HG03025 (cell line): ENCODE data around the gene C2orf49.
"Not testable (repeated sequence)": the region's sequence is repeated elsewhere in the genome, so short reads cannot be mapped to it uniquely, and the experiment has no call there.

Source experiments
- ATAC-seq: cut with Tn5 transposase; IDR thresholded peaks from one replicate; pipeline ENCODE4 v1.9.1; 2021; ENCODE audit warnings: mild to moderate bottlenecking, moderate library complexity; ENCODE audit not compliant: unreplicated experiment, low FRiP score

The C2orf49 gene

GRCh38 chr2:105320651-105321215 is 16.6 kb upstream of the C2orf49 start:
- no peak for ATAC-seq

DNA sequence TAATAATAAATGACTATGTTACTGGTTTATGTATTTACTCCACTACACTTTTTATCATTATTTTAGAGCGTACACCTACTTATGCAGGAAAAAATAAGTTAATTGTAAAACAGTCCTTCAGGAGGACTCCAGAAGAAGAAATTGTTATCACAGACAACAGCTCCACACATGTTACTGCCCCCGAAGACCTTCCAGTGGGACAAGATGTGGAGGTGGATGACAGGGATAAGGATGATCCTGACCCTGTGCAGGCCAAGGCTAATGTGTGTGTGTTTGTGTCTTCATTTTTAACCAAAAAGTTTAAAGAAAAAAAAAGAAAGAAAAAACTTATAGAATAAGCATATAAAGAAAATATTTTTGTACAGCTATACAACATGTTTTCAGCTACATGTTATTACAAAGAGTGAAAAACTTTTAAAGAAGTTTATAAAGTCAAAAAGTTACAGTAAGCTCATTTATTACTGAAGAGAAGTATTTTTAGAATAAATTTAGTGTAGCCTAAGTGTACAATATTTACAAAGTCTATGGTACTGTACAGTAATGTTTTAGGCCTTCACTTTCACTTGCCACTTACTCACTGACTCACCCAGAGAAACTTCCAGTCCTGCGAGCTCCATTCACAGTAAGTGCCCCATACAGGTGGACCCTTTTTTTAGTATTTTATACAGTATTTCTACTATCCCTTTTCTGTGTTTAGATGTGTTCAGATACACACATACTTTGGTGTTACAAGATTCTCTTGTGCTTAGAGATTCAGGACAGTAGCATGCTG is 15.3 kb upstream of the C2orf49 start:
- ATAC-seq: no peak

DNA sequence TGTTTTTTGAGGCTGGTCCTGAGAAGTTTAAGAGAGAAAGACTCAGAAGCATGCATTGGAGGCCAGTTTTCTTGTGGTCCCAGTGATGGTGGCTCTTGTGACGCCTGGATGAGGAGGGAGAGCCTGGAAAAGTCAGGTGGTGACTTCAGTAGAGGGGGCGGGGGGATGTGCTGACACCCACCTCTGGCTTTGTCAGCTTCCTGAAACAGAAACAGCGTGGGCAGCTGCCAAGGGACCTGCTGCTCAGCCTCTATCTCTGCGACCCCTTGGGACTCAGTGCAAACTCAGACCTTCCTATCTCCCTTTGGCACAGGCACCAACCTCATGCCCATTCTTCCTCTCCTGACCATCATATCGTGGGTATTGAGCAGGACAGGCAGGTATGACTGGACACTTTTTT is 14.2 kb upstream of the C2orf49 start:
- no peak for ATAC-seq

DNA sequence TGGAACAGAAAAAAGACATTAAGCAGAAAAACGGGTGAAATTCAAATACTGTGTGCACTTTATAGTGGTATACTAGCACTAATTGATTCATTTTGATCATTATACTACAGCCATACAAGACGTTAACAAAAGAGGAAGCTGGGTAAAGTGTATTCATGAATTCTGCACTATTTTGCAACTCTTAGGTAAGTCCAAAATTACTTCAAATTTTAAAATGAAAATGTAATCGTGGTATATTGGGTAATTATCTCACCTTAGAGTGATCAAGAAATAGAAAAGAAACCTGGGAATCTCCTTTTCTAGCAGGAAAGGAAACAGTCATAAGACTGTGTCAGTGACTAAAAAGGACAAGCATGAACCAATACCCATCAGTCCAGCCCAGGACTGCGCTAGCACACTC is 13.2 kb upstream of the C2orf49 start:
- ATAC-seq: no peak

DNA sequence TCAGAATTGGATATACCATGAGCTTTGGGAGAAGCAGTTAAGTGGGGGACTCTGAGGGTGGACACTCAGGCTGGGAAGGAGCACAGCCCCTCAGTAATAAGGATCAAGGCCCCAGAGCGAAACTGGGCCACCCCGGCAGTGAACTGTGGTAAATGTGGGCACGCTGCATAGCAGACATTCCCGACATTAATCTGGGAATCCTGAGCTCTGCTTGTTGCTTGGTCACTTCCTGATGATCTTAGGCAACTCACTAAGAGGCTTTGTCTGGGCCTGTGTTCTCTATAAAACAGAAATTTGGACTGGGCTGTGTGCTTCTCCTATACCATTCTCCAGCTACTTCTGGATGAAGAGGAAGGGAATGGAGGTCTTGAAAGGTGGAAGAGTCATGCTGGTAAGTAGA is 12.6 kb upstream of the C2orf49 start:
- no peak for ATAC-seq

- ATAC-seq: no peak
These were observed 11.9 kb upstream of the C2orf49 start for GRCh38 chr2:105325389-105325963.

DNA sequence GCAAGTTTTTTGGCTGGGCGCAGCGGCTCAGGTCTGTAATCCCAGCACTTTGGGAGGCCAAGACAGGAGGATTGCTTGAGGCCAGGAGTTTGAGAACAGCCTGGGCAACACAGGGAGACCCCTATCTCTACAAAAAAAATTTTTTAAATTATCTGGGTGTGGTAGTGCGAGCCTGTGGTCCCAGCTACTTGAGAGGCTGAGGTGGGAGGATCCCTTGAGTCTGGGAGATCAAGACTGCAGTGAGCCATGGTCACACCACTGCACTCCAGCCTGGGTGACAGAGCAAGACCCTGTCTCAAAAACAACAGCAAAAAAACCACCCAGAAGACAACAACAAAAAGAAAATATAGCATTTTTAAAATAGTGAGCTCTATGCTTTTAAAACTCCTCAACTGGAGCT is 10.1 kb upstream of the C2orf49 start:
- not testable (repeated sequence) for ATAC-seq

DNA sequence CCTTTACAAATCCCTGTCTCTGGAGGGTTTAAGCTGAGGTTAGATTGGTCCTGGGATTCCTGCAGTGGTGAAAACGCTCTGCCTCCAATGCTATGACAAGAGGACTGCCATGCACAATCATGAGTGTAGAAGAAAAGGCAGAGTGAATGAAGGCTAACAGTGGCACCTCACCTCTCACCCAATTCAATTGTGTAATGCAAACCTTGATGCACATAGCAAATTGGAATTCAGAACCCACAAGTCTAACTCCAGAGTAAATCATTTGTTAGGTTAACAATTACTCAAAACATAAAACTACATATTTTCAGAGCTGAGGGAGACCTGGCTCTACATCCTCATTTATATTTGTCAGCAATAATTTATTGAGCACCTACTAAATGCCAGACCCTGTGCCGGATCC is 9.7 kb upstream of the C2orf49 start:
- no peak for ATAC-seq

DNA sequence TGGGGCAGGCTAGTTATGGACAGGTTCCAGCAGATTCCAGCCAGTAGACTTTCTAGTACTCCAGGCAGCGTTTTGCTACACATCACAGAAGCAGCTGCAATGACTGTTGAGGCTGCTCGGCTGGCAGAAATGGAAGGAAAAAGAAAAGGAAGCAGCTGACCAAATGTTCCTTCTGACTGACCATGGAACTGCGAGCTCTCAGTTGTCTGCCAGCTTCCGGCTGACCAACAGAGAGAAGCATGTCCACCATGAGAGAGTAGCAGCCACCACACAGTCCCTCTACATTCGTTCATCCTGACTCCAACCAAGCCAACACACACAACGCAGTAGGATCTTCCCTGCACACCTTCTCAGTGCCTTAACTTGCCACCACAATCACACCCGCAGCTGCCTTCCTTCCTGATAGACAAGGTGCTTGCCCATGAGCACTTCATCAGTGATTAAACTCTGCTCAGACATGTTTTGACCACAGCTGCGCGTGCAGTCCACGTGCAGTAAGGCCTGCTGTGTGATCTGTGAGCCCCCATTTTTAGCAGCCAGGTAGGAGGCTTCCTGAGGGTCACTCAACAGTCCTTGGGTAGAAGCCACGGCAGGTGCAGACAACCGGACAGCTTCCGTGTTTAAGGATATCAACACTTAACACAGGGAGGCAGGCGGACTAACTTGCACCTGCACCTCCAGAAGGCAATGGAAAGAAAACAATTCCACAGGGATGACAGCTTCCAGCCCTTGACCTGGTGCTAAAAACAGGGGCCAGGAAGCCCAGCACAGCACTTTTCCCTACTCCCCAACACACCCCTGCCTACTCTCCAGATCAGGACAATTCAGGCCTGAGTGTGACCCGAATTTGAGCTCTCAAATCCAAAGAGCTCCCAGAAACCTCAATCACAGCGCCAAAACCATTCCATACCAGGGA is 8.8 kb upstream of the C2orf49 start:
- no peak for ATAC-seq

DNA sequence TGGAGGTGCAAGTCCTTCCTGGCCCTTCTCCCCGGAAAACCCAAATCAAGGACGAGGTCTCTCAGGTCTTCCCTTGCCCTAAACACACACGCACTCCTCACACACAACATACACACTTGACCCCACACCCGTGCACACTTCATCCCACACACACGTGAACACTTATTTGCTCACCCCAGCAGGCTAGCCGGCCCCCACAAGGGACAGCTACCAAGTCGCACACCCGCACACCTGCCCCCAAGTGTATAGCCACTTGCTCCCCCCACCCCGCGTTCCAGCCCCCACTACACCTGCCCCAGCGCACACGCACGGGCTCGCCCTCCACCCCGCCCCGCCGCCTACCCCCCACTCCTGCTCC is 8.2 kb upstream of the C2orf49 start:
- ATAC-seq: peak; percentile 7

DNA sequence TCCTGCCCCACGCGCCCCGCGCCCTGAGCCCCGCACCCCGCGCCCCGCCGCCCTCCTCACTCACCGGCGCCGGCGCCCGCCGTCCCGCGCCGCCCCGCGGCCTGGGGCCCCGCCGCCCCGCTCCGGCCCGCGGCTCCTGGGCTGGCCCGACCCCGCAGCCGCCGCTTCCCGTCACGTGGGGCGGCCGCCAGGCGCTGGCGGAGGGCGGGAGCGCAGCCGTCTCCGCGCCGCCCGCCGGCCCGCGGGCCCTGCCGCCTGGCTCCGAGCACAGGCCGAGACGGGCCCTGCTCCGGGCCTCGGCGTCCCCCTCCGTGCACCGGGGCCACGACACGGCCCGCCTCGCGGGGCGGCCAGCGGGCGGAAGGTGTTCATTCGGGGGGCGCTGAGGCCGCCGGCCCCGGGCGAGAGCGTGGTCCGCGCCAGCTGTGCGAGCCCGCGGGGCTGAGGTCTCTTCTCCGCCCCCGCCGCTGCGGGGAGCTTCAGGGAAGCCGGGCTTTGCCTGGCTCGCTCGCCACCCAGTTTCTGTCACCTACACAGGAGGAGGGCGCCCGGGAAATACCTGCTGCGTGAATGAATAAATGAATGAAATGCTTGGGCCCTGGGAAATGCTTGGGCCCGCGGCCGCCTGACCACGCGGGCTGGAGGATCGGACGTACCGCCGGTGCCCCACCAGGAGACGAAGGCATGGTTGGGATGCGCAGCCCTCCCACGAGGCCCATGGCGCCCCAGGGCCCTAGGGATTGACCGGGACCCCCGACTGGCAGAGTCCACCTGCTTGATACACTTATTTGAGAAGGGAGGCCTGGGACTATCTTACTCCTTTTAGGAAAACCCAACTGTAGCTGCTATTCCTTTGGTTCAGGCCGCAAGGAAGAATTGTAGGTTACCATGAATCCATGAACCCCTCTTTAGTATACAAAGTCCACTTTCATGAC is 7.5 kb upstream of the C2orf49 start, which contains the start of gene TGFBRAP1:
Gene TGFBRAP1, minus strand, starts transcription at position 175 of the 935 bp plus-strand sequence. CDS start 21,434 bp downstream, outside the sequence.
- ATAC-seq: peak; percentile 71

GRCh38 chr2:105330681-105331375 is 6.5 kb upstream of the C2orf49 start:
- no peak for ATAC-seq

DNA sequence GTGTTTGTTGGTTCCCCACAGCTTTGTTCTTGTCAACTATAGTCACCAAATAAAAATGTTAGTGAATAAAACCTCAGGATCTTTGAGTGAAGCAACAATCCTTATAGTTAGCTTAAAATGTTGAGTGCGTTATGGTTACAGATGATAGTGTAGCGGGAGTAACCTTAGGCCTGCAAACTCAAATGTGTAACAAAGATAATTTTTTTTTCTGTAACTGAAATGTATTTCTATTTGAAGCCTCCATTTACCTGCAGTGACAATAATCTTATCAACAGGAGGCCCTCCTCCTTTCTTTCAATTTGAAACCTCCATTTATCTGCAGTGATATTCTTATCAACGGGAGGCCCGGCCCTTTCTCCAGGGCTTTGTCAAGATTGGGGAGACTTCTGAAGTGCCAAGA is 3.1 kb upstream of the C2orf49 start:
- ATAC-seq: no peak

DNA sequence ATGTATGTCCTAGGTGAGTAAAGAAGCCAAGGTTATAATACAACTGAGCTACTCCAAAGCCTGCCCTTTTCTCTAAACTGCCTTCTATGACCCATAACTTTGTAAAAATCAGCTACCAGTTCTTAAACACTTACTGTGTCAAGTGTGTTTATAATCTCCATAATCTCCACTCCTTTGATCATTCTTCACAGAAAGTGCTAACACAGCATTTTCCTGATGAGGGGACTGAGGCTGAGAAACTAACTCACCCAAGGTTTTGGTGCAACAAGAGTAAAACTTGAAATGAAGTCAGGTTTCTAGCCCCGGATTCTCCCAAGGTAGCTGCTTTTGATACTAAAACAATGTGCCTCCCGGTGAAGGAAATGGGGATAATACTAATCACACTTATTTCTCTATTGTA is 1.9 kb upstream of the C2orf49 start:
- ATAC-seq: no peak

DNA sequence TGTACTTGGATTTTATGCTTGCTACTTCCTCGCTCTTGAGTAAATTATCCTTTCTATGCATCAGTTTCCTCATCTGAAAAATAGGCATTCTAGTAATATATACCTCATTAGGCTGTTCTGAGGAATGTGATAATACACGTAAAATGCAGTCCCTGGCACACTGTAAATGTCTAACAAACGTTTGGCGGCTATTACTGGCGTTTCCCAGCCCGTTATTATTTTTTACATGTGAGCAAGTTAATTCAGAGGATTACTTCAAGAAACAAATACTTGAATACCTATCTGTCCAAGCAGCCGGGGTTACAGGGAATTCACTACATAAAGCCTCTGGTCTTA is 586 bp upstream of the C2orf49 start:
- no peak for ATAC-seq

GRCh38 chr2:105338020-105338385 is 663 bp downstream of the C2orf49 start:
- ATAC-seq: peak; percentile 5

GRCh38 chr2:105339414-105339813 is 2.1 kb downstream of the C2orf49 start:
- ATAC-seq: no peak

DNA sequence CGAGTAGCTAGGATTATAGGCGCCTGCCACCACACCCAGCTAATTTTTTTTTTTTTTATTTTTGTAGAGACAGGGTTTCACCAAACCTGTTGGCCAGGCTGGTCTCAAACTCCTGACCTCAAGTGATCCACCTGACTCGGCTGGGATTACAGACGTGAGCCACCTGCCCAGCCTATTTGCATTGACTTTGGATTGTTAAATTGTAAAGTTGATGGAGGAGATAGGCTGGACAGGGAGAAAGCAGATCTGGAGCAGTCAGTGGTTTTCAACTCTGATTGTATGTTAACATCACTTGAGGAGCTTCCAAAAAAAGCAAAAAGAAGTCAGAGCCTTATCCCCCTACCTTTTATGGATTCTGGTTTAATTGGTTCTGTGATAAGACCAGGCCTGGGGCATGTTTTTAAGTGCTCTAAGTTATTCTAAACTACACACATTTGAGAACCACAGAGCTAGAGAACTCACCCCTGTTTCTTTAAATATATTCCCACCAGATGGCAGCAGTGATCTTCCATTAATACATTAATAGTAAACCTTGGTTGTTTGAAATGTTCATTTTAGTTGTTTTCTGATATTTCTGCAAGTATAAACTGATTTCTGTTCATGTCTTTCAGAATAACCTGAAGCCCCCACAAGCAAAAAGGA is 7.5 kb downstream of the C2orf49 start:
- no peak for ATAC-seq

DNA sequence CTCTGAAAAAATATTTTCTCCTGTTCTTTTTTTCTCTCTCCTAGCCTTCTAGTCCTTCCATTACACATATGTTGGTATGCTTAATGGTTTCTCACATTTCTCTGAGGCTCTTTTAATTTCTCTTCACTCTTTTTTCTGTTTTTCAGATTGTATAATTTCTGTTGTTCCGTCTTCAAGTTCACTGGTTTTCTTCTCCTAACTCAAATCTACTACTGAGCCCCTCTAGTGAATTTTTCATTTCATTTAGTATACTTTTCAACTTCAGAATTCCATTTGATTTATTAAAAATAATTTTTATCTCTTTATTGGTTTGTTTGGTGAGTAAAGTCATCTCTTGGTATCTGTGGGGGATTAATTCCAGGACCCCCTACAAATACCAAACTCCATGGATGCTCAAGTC is 19.8 kb downstream of the C2orf49 start:
- ATAC-seq: no peak
